ENCODE data around the gene ZDHHC14.
A peak's percentile ranks its signal among the peaks of the same experiment; 100 is the strongest.
"Not testable (repeated sequence)": the region's sequence is repeated elsewhere in the genome, so short reads cannot be mapped to it uniquely, and the experiment has no call there.

Gene ZDHHC14

DNA sequence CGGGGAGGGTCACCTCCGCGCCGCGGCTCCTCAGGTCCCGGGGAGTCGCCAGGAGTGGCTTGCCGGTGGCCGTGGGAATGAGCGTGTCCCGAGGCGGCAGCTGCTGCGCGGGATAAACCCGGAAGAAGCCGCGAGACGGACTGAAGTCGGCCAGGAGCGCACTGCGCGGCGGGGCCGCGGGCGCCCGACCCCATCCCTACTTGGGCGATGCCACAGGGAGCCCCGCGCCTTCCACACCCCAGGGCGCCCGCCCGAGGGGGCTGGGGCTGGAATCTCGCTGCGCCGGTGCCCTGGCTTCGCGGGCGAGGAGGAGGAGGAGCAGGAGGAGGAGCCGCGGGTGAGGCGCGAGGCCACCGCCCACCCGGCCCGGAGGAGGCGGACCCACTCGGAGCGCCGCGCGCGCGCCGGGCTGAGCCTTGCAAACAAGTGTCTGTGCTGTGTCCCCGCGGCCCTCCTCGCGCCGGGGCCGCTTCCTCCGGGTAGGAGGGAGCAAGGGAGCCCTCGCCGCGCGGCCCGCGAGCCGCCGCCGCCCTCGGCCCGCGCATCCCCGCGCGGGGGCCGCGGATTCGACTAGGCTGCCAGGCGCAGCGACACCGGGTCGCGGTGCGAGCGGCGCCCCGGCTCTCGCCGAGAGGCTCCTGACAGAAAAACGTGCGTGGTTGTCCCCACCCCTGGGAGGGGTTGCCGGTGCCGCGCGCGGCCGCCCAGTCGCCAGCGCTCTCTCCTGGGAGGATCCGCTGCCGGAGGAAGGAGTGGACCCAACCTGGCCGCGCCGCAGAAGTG lies at the start of gene ZDHHC14:
Gene ZDHHC14, plus strand, starts transcription at position 412 of the 783 bp plus-strand sequence.
- peak; percentile 93 for DNase-seq

DNA sequence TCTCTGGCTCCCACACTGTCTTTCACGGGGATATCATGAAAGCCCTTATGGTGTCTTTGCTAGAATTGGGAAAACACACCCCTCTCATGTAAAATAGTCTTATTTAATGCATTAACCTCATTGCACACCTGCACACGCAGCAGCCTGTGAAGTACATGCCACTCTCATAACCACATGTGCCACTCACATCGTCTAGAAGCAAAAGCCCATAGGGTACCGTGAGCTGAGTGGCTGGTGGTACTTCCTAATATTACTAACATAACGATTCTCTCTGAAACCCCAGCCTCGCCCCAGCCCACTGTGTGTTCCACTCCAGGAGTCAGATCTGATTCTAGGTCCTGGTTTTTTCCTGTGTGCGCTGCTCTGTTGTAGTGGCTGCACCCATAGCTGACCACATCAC lies 48.2 kb upstream of the ZDHHC14 start:
- DNase-seq: no peak

DNA sequence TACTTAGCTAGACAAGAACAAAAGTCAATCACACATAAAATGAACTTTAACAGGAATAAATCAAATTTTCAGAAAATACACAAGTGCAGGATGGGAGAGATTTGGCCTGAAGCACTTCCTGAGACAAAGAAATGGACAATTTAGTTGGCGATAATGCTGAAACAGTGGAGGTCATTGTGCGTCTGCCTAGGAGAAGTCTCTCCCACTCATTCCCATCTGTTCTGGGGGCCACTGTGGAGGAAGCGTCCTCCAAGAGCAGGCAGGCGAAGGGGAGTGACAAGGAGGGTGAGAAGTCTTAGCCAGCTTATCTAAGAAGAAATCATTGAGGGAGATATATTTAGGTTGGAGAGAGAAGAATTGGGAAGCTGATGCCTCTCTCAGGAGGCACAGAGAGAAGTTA lies 47.5 kb upstream of the ZDHHC14 start:
- no peak for DNase-seq

DNA sequence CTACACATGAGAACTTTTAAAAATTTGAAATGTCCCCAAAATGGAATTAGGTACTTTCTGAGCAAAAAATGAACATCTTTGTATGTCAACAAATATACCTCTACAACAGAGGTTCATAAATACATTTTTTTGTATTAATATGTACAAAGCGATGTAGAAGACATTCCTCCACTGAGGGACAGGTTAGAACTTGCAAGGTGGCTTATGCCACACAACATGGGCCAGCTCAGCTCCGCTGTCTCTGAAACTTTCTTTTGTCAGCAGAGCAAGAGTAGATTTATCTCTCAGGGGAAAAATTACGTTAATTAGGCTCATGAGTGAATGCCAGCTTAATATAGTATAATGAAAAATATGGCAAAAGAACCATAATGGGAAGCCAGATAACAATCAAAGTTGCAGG lies 47.0 kb upstream of the ZDHHC14 start:
- DNase-seq: no peak

DNA sequence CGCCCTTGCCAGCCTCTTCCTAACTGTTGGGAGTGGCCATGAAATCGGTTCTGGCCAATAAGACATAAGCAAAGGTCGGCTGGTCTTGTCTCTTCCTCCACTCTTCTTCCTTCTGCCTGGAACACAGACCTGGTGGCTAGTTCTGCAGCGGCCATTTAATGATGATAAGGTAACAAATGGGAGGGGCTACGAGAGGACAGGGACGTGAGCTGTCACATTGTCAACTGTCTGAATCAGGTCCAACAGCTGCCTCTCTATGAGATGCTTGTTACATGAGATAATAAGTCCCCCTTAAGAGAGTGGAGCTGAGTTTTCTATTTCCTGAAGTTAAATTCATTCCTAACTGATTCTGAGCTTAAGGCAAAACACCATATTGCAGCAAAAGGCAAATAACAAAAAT lies 45.2 kb upstream of the ZDHHC14 start:
- DNase-seq: no peak

DNA sequence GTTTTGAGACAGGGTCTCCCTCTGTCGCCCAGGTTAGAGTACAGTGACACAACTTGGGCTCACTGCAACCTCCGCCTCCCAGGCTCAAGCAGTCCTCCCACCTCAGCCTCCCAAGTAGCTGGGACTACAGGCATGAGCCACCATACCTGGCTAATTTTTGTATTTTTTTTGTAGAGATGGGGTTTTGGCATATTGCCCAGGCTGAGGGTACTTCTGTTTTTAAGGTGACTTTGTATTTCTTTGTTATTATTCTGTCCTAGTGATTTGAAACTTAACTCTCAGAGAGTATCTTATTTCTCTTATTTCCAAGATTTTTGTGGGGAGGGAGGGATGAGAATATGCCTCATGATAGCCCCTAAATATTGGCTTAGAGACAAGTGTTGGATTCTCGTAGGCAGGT lies 43.7 kb upstream of the ZDHHC14 start:
- DNase-seq: not testable (repeated sequence)

DNA sequence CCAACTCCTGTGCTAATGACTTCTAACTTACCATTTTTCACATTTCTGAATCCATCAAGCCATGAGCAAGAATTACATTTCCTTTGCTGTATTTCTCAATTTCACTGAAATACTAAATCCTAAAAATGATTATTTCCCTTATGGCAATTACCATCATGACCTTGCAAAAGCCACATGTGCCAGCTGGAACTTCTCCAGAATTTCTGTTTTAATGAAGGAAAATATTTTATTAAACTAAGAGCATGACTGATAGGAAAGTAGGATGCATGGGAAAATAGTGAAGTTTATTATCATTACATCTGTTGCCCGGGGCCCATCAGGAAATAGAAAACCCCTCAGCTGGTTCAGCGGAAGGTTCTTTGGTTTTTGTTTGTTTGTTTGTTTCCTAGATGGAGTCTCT lies 43.2 kb upstream of the ZDHHC14 start:
- DNase-seq: no peak

DNA sequence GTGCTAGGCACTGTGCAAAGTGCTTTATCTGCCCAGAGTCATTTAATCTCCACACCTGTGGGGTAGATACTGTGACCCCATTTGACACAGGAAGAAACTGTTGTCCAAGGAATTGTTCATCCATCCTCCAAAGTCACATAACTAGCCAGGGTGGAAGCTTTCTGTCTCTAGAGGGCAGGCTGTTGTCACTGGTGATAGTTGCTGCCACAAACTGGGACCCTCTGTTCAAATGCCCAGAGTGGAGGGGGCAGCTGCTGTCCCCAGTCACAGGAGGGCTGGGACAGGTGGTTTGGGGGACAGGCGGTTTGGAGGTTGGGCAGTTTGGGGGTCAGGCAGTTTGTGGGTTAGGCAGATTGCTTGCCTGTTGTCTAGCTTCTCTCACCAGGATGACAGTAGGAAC lies 41.6 kb upstream of the ZDHHC14 start:
- no peak for DNase-seq

DNA sequence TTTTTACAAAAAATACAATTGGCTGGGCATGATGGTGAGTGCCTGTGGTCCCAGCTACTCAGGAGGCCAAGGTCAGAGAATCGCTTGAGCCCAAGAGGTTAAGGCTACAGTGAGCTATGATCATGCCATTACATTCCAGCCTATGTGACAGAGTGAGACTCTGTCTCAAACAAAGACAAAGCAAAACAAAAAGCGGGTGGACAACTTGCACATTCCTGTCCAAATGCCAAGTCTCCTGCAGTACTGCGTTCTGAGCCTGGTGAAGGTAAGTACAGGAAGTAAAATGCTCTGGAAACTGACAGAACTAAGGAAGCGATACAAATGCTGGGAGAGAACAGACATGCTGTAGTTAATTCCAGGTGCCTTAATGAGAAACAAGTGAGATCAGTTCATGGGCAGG lies 37.3 kb upstream of the ZDHHC14 start:
- DNase-seq: no peak

DNA sequence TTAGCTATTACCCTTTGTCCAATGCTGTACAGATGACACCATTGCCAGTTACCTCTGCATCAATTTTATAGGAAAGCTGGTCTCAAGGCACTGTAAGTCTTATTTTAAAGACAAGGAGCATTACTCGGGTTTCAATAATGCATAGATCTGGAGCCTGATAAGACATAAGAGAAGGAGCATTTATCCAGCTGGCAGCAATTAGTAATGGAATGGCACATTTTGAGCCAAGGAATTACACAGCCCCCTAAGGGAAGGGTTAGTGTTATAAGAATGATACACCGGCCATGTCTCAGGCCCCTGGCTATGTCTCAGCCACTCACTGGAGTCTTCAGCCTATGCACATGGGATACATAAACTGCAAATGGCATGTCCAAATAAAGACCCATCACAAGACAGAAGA lies 34.6 kb upstream of the ZDHHC14 start:
- DNase-seq: no peak

DNA sequence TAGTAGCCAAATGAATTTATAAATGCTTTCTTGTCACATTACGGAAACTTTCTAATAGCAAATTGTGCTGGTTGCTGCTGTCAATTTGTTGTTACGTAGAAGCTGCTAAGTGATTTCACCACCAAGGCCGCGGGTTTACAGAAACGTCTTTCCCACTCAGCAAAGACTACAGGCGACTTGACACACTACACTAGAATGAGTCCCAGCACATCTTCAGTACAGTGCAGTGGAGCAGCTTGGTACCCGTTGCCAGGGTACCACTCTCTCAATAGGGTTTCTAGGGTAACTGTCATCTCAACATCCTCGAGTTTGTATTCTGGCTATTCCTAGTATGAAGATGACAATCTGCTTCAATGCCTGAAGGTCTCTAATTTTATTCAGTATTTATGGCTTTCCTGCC lies 22.7 kb upstream of the ZDHHC14 start:
- no peak for DNase-seq

DNA sequence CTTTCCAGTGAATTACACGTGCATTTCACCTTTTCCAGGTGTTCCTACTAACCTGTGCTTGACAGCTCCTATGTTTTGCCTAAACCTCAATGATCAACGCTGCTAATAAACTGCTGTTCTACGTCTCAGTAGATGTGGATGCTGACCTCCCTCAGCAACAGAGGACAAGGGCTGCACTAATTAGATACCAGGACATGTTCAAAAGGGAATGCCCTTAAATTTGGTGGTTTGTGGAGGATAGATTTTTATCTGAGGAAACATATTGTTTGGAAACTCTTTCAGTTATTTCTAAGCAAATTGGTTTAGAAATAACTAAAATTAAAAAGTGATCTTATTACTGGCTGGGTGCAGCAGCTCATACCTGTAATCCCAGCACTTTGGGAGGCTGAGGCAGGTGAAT lies 19.1 kb upstream of the ZDHHC14 start:
- DNase-seq: no peak

DNA sequence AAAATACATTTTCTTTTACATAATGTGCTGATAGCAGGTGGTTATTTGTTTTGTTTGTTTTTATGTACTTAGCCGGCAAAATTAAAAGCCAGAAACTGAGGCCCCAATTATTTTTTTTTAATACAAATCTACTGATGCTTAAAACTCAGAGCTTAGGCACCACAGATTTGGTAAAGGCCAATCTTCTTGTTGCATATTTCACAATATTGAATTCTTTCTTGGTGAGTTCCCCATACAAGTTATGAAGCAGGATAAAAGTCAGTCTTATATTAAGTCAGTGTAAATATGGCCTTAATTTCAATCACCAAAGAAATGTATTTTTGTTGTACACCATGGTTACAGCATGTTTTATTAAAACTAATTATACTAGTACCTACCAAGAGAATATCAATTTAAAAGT lies 16.3 kb upstream of the ZDHHC14 start:
- no peak for DNase-seq

DNA sequence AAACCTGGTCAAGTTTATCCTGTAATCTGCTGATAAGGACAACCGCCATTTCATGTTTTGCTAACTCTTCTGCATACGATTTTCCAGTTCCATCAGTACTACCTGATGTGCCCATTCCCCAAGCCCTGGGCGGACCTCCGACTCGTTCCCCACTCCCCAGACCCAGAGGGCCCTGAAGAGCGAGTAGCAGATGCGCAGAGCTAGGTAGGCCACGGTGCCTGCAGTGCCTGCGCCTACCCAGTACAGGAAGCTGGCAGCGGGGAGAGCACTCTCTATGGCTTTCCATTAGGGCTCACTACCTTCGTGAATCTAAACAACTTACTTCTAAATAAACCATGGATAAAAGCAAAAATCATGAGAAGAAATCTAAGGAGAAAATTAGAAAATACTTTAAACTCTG lies 14.3 kb upstream of the ZDHHC14 start:
- no peak for DNase-seq

DNA sequence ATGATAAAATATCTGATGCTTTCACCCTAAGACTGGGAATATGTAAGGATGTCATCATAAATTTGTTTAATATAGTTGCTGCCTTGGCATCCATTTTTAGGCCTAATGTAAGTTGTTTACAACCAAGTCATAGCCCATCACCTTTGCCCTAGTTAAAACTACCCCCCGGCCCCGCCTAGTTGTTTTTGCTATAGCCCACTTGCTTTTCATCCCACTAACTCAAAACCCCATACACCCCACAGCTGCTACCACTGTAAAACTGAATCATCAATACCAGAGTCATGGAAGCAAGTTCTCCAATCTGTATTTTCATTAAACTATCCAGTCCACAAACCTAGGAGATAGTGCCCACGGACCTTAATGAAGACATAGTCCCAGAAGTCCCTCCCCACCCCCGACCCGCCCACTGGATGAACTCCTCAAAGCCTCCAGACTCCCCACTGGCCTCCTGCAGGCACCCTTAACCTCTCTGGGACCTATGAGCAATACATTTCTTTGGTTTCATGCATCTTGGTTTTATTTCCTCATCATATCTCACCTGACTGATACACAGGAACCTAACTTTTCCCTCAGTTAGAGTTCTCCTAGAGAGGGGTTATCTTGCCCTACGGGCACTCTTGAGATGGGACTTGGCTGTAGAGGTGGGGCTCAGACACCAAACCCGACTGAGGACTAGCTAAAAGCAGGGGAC lies 12.5 kb upstream of the ZDHHC14 start:
- DNase-seq: no peak

DNA sequence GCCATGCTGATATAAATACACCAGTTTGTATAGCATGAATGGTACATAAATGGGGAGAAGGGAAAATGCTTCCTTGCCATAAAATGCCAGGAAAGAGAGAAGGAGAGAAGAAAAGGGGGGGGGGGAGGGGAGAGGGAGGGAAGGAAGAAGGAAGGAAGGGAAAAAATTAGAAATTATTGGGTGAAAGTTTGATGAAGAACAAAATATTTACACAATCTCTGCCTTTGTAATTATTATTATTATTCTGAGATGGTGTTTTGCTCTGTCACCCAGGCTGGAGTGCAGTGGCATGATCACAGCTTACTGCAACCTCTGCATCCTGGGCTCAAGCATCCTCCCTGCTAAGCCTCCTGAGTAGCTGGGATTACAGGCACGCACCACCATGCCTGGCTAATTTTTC lies 10.2 kb upstream of the ZDHHC14 start:
- no peak for DNase-seq

DNA sequence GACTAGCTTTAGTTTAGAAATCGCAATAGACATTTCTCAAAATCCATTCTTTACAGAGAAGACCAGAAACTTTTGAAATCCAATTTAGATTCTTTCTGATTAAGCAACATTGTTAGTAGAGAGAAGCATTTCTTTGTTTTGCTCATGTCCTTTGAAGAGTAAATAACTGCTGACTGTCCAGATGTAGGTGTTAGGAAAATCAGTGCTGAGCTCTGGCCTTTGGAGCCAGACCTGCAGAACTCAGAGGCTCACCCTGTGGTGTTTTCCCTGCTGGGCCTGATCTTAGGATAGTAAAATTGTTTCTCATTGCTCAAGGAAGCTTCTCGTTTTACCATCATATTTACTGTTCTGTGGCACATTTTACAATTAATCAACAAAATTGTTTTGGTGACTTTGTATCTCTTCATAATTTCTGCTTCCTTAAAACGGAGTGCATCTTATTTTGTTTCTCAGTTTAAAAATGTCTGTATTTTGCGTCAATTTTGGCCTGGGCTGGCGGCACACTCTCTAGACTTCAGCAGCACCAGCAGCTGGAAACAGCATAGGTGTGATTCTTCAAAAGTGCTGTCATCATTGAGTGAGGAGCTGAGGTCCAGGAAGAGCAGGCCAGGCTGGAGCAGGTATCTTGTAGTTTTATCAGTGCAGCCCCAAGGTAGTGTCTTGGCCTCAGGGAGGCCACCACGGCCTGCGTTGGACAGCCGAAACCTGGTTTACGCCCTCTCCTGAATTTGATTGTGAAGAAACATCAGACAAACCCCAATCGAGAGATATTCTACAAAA lies 8.3 kb upstream of the ZDHHC14 start:
- no peak for DNase-seq

DNA sequence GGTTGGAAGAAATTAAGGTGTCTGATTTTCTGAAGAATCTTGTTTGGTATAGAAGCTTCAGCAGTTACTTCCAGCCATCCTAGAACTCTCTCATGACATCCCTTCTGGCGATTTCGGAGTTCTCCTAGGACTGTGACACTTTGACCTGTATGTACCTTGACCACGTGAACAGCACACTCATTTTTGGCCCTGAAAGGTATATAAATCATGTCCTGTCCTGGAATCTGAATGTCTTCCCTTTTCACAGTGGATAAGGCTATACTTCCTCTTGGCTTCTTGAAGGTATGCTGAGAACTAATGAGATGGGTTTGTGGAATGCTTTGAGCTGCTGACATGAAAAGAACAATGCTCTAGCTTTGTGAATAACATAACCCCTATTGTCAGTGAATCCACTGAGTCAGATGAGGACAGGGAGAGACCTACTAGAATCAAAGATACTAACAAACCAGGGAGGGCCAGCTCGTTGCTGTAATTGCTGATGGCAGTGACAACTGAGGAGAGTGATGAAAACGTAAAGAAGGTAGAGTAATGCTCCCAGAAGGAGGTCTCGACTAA lies 6.0 kb upstream of the ZDHHC14 start:
- no peak for DNase-seq

DNA sequence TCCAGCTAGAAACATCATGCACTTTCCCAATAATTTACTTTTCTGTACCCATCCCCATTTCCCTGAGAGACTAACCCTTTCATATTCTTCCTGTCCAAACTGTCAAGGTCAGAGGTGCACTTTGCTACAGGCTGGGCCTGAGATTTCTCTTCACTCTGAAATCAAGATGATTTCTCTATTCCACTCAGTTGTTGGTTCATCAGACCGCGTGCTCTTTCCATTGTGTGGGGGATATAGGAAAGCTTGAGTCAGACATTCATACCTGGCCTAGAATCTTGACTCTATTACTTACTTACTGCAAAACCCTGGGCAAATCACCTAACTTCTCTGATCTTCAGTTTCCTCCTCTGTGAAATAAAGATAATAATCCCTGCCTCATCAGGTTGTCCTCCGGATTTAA lies 4.7 kb upstream of the ZDHHC14 start:
- no peak for DNase-seq

DNA sequence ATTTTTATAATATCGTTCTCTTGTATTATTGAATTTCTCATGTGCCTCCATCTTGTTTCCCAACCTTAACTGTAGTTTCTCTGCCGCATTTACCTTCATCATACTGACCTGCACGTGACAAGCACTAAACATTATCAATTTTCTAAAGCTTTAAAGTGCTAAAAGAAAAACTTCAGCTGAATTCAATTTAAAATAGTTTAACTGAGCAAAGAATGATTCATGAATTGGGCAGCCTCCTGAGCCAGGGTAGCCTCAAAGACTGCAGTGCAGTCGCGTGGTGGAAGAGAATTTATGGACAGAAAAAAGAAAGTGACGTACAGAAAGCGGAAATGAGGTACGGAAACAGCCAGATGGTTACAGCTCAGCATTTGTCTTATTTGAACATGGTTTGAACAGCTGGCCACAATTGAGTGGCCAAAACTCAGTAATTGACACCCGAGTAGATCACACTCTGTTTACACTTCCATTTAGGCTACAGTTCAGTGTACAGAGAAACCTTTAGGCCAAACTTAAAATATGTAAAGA lies 4.2 kb upstream of the ZDHHC14 start:
- no peak for DNase-seq

DNA sequence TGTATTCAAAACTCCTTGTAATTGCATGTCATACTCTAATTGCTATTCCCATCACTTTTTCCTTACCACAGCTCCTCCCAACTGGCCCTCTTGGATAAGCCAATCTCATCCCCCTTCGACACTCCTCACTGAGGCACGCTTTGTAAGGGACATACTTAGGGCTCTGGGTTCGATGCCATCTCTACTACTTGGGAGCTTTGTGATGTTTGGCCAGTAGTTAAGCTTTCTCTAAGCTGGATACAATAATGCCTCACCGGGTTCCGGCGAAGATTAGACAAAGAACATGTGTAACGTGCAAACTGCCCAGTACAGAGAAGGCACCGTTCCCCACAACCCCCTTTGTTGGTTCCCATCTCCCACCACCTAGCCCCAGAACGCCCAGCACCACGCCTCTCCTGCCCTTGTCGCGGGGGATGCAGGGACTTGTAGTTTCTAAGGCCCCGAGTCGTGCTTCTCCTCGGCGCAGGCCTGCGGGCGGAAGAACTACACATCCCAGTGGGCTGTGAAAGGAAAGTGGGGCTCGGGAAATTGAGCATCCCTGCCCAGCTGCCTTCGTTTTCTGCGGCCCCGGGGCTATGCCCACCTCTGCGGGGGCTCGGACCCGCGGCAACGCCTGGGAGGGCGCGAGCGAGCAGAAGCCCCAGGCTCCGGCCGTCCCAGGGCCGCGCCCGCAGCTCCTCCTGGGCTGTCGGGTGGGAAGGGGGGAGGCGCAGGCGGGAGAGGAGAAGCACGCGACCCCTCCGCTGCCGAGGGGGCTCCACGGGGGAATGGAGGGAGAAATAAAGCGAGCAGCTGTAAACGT lies 1.1 kb upstream of the ZDHHC14 start:
- DNase-seq: peak; percentile 95

DNA sequence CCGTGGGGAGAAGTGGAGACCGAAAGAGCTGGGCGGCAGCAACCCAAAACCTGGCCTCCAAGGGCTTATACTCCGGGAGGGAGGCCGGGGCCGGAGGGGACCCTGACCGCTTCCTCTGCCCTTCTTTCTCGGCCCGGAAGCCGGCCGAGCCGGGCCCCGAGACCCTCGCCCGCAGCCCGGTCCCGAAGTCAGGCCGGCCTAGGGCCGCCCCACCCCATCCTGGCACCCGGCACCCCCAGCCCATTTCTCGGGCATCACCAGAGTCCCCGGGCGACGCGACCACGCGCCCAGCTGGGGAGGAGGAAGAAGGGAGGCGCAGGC lies 572 bp upstream of the ZDHHC14 start:
- no peak for DNase-seq

All from right hindlimb (tissue), 1 donor.